ENCODE data around the gene RPL38. TPM values are rescaled to one million over a fixed set of nuclear protein-coding genes. Genes with fewer than 3 reads are reported as not detected.
"Not testable (repeated sequence)": the region's sequence is repeated elsewhere in the genome, so short reads cannot be mapped to it uniquely, and the experiment has no call there.

The RPL38 gene
- total and polyA plus RNA-seq, 2 donors (not counting 1 experiment from before 2014, with no cell fraction given) = 1,185 to 3,018 TPM

DNA sequence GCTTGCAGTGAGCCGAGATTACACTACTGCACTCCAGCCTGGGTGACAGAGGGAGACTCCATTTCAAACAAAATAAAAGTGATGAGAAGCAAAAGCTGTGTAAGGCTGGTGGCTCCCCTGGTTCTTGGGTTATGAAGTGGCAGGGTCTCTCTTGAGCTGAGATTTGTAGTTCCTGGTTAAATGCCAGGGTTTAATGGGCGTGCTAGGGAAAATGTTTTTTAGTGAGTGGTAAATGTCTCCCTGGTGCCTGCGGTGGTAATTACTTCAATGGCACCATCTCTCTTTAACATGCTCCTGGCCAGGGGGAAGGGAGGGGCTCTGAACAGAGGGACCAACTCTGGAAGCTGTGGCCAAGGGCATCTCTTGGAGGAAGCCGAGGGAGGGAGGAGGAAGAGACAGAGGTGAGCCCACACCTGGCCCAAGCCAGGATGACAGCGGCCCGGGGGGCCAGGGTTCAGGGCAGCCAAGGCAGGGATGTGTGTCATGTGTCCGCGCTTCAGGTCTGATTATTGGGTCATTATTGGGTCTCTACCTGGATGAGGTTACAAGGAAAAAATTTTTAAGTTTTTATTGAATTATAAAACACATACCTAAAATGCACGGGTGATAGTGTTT is 17.8 kb upstream of the RPL38 start:
- H3K27me3 ChIP-seq (ENCODE audit: control insufficient read depth, insufficient read depth, low read length) = no peaks in the 10 kb centered on the region

GRCh38 chr17:74186498-74186897 is 17.0 kb upstream of the RPL38 start:
- no peaks in the 10 kb centered on the region for H3K4me1 ChIP-seq (ENCODE audit: control insufficient read depth, extremely low read depth, insufficient read depth, low read length)
- no peak overlapping the region for H3K4me3 ChIP-seq (replicated peaks in 1 of 4; ENCODE audit: control extremely low read depth in 1 of 4, insufficient read depth in 1 of 4, low read depth in 3 of 4, low read length in 4 of 4)
- no peak overlapping the region for H2AFZ ChIP-seq (ENCODE audit: low read length)
- no peak overlapping the region for H3K4me2 ChIP-seq (ENCODE audit: extremely low read depth, insufficient read depth, low read length)
- H3K79me2 ChIP-seq (ENCODE audit: control insufficient read depth, insufficient read depth, low read length) = no peaks in the 10 kb centered on the region
- no peaks in the 10 kb centered on the region for H4K20me1 ChIP-seq (ENCODE audit: control insufficient read depth, extremely low read depth, insufficient read depth, low read length)
- H3K9me3 ChIP-seq (ENCODE audit: control insufficient read depth, insufficient read depth, low read depth, low read length) = no peaks in the 10 kb centered on the region
- H3K27ac ChIP-seq (ENCODE audit: insufficient read depth, low read length) = no peak overlapping the region
- no peaks in the 10 kb centered on the region for H3K36me3 ChIP-seq (ENCODE audit: control insufficient read depth, insufficient read depth, low read length)
- no peak for DNase-seq (ENCODE audit: low read depth in 2 of 2)
- H3K27me3 ChIP-seq (ENCODE audit: control insufficient read depth, insufficient read depth, low read length) = no peaks in the 10 kb centered on the region
- TF ChIP-seq, protein P1, sequence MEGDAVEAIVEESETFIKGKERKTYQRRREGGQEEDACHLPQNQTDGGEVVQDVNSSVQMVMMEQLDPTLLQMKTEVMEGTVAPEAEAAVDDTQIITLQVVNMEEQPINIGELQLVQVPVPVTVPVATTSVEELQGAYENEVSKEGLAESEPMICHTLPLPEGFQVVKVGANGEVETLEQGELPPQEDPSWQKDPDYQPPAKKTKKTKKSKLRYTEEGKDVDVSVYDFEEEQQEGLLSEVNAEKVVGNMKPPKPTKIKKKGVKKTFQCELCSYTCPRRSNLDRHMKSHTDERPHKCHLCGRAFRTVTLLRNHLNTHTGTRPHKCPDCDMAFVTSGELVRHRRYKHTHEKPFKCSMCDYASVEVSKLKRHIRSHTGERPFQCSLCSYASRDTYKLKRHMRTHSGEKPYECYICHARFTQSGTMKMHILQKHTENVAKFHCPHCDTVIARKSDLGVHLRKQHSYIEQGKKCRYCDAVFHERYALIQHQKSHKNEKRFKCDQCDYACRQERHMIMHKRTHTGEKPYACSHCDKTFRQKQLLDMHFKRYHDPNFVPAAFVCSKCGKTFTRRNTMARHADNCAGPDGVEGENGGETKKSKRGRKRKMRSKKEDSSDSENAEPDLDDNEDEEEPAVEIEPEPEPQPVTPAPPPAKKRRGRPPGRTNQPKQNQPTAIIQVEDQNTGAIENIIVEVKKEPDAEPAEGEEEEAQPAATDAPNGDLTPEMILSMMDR (conservative IDR thresholded peaks at IDR 0.05 in 1 of 2, IDR thresholded peaks at IDR 0.05 in 1 of 2; ENCODE audit: low read depth in 1 of 2, low read length in 2 of 2) = no peak
- TF ChIP-seq EZH2 (IDR thresholded peaks at IDR 0.05; ENCODE audit: low read length, missing control alignments) = no peak
- H3K9ac ChIP-seq (ENCODE audit: insufficient read depth, low read length) = no peak overlapping the region

More for the DNA sequence above, 17.8 kb upstream of the RPL38 start:
- Histone ChIP-seq H3K27ac (ENCODE audit: insufficient read depth, low read length) (no peak overlapping the region), H3K4me2 (ENCODE audit: extremely low read depth, insufficient read depth, low read length) (no peak overlapping the region), H3K9ac (ENCODE audit: insufficient read depth, low read length) (no peak overlapping the region), H3K36me3 (ENCODE audit: control insufficient read depth, insufficient read depth, low read length) (no peaks in the 10 kb centered on the region), H2AFZ (ENCODE audit: low read length) (no peak overlapping the region), H3K9me3 (ENCODE audit: control insufficient read depth, insufficient read depth, low read depth, low read length) (no peaks in the 10 kb centered on the region), H3K4me1 (ENCODE audit: control insufficient read depth, extremely low read depth, insufficient read depth, low read length) (no peaks in the 10 kb centered on the region), H3K4me3 (replicated peaks in 1 of 4; ENCODE audit: control extremely low read depth in 1 of 4, insufficient read depth in 1 of 4, low read depth in 3 of 4, low read length in 4 of 4) (no peak overlapping the region), H3K79me2 (ENCODE audit: control insufficient read depth, insufficient read depth, low read length) (no peaks in the 10 kb centered on the region), H4K20me1 (ENCODE audit: control insufficient read depth, extremely low read depth, insufficient read depth, low read length) (no peaks in the 10 kb centered on the region)
- TF ChIP-seq EZH2 (IDR thresholded peaks at IDR 0.05; ENCODE audit: low read length, missing control alignments) = no peak
- TF ChIP-seq, protein P1 (conservative IDR thresholded peaks at IDR 0.05 in 1 of 2, IDR thresholded peaks at IDR 0.05 in 1 of 2; ENCODE audit: low read depth in 1 of 2, low read length in 2 of 2) = no peak
- DNase-seq (ENCODE audit: low read depth in 2 of 2) = no peak

DNA sequence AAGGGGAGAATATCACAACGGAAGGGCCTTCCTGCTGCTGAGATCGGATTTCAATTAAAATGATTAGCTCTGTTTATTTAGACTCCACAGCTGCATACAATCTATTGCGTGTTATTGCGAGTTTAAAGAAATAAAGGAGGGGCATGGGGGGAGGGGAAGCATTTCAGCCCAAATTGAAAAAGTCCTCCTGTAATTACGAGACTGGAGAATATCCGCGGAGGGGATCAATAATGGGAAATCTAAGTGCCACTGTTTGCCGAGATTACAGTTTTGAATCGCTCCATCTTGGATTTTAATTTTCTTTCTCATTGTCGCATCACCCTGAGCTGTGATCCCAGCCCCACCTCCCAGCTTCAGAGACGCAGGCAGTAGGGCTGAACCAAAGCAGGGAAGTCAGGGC is 15.7 kb upstream of the RPL38 start:
- no peaks in the 10 kb centered on the region for H3K79me2 ChIP-seq (ENCODE audit: control insufficient read depth, insufficient read depth, low read length)
- DNase-seq (ENCODE audit: low read depth in 2 of 2) = no peak
- H3K36me3 ChIP-seq (ENCODE audit: control insufficient read depth, insufficient read depth, low read length) = no peaks in the 10 kb centered on the region
- H3K9ac ChIP-seq (ENCODE audit: insufficient read depth, low read length) = no peak overlapping the region
- no peaks in the 10 kb centered on the region for H3K4me1 ChIP-seq (ENCODE audit: control insufficient read depth, extremely low read depth, insufficient read depth, low read length)
- no peak overlapping the region for H3K4me3 ChIP-seq (replicated peaks in 1 of 4; ENCODE audit: control extremely low read depth in 1 of 4, insufficient read depth in 1 of 4, low read depth in 3 of 4, low read length in 4 of 4)
- no peak overlapping the region for H2AFZ ChIP-seq (ENCODE audit: low read length)
- TF ChIP-seq EZH2 (IDR thresholded peaks at IDR 0.05; ENCODE audit: low read length, missing control alignments) = no peak
- TF ChIP-seq, protein P1 (conservative IDR thresholded peaks at IDR 0.05 in 1 of 2, IDR thresholded peaks at IDR 0.05 in 1 of 2; ENCODE audit: low read depth in 1 of 2, low read length in 2 of 2) = no peak
- no peak overlapping the region for H3K4me2 ChIP-seq (ENCODE audit: extremely low read depth, insufficient read depth, low read length)
- no peak overlapping the region for H3K27ac ChIP-seq (ENCODE audit: insufficient read depth, low read length)
- H3K9me3 ChIP-seq (ENCODE audit: control insufficient read depth, insufficient read depth, low read depth, low read length) = no peaks in the 10 kb centered on the region
- no peaks in the 10 kb centered on the region for H4K20me1 ChIP-seq (ENCODE audit: control insufficient read depth, extremely low read depth, insufficient read depth, low read length)
- no peaks in the 10 kb centered on the region for H3K27me3 ChIP-seq (ENCODE audit: control insufficient read depth, insufficient read depth, low read length)

DNA sequence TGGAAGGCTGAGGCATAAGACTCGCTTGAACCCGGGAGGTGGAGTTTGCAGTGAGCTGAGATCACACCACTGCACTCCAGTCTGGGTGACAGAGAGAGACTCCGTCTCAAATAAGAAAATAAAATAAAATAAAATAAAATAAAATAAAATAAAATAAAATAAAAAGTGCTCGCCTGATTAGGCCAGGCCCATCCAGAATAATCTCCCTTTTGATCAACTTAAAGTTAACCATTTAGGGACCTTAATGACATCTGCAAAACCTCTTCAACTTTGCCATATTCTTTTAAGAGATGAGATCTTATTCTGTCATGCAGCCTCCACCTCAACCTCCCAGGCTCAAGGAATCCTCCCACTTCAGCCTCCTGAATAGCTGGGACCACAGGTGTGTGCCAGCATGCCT is 14.8 kb upstream of the RPL38 start:
- H3K9me3 ChIP-seq (ENCODE audit: control insufficient read depth, insufficient read depth, low read depth, low read length); H3K36me3 ChIP-seq (ENCODE audit: control insufficient read depth, insufficient read depth, low read length): not testable (repeated sequence)

More for the DNA sequence above, 14.8 kb upstream of the RPL38 start:
- H3K27me3 ChIP-seq (ENCODE audit: control insufficient read depth, insufficient read depth, low read length); H3K4me2 ChIP-seq (ENCODE audit: extremely low read depth, insufficient read depth, low read length); H3K9ac ChIP-seq (ENCODE audit: insufficient read depth, low read length); H3K79me2 ChIP-seq (ENCODE audit: control insufficient read depth, insufficient read depth, low read length); H4K20me1 ChIP-seq (ENCODE audit: control insufficient read depth, extremely low read depth, insufficient read depth, low read length); H3K27ac ChIP-seq (ENCODE audit: insufficient read depth, low read length); DNase-seq (ENCODE audit: low read depth in 2 of 2); H3K4me1 ChIP-seq (ENCODE audit: control insufficient read depth, extremely low read depth, insufficient read depth, low read length); H2AFZ ChIP-seq (ENCODE audit: low read length); H3K4me3 ChIP-seq (replicated peaks in 1 of 4; ENCODE audit: control extremely low read depth in 1 of 4, insufficient read depth in 1 of 4, low read depth in 3 of 4, low read length in 4 of 4): not testable (repeated sequence)
